Left kidney (tissue), 2 donors: ENCODE data around the gene RING1. TPM values are rescaled to one million over a fixed set of nuclear protein-coding genes. Genes with fewer than 3 reads are reported as not detected.

Experiments
- DNase-seq: peaks from one replicate; pipeline ENCODE4 v3.0.0-alpha.2; 2013
- polyA plus RNA-seq: library from polyadenylated mRNA; unstranded; fragments of 120-200 nt; gene quantifications from one replicate; pipeline ENCODE4 v1.2.1, GENCODE V29; 2013; ENCODE audit not compliant: insufficient read length

RING1 gene
- polyA plus RNA-seq, 1 donor, result 53.4 TPM

DNA sequence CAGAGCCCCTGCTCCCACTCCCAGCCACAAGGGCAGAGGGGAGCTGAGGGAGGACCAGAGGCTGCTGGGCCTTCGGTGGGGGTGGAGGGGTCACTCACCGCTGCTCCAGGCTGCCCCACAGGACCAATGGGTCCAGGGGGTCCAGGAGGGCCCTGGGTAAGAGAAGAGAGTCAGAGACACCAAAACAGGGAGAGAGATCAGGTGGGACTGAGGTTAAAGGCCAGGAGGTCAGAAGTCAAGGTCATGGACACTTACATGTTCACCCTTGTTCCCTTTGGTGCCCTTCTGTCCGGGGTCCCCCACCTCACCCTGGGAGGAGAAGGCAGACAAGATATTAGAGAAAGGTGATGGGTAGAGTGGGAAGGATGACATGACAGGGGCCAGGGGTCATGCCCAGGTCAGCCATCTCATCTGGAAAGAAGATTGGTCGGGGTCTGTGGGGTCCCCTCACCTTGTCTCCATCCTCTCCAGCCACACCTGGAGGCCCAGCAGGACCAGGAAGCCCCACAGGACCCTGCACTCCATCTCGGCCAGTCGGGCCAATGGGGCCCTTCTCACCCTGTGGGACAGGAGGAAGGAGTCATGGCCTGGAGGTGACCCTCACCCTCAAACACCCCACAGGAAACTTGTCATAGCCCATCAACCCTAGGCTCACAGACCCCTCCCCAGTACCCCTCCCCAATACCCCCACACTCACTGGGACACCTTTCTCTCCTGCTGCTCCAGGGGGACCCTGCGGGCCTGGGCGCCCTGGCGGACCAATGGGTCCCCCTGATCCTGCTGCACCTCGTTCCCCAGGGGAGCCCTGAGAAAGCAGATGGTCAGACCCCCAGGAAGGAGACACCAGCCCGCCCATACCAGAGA lies 37.1 kb upstream of the RING1 start:
- DNase-seq, result no peak

GRCh38 chr6:33171880-33172687 lies 36.2 kb upstream of the RING1 start:
- no peak for DNase-seq

GRCh38 chr6:33172688-33173534 lies 35.4 kb upstream of the RING1 start:
- DNase-seq, result no peak

- DNase-seq, result no peak
Measured at GRCh38 chr6:33173535-33174180, 34.6 kb upstream of the RING1 start.

- DNase-seq, result no peak
Measured at GRCh38 chr6:33174784-33175183, 33.5 kb upstream of the RING1 start.

GRCh38 chr6:33175436-33176069 lies 32.7 kb upstream of the RING1 start:
- DNase-seq, result no peak

- DNase-seq, result no peak
Measured at GRCh38 chr6:33176906-33177305, 31.4 kb upstream of the RING1 start.

DNA sequence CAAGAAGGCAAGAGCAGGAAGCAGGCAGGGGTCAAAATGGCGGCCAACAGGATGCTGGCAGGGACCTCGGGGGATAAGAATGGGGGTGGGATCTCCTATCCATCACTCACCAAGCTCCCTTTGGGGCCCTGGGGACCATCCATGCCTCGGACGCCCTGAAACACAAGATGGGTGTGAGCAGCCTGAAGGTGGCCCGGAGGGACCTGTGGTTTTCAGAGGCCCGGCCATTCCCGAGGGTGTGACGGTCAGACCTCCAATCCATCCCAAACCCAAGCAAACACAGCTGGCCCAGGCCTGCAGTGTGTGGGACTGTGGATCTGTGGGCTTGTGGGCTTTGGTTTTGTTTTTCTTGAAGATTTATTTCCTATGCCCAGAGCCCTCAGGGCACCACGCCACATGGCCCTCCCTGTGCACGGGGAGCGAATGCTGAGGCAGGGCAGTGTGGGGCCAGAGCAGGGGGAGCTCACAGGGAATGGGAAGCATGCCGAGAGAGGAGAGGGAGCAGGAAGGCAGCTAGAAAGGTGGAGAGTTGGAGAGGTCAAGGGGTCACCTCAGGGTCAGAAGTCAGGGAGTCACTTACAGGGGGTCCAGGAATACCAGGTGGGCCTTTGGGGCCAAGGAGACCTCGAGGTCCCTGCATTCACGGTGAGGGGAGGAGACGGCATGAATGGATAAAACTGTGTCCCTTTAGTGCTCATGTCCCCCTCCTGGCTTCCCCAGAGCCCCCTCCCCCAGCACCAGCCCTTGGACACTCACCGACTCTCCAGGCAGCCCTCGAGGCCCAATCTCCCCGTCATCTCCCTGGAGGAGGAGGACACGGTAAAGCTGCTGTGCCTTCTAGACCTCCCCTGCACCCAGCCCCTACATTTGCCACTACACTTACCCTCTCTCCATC lies 30.5 kb upstream of the RING1 start:
- no peak for DNase-seq

GRCh38 chr6:33178755-33179475 lies 29.4 kb upstream of the RING1 start:
- no peak for DNase-seq

- DNase-seq, result no peak
Measured at GRCh38 chr6:33181141-33181540, 27.2 kb upstream of the RING1 start.

GRCh38 chr6:33183071-33183683 lies 25.1 kb upstream of the RING1 start:
- DNase-seq, result no peak

- no peak for DNase-seq
Measured at GRCh38 chr6:33185190-33185589, 23.1 kb upstream of the RING1 start.

DNA sequence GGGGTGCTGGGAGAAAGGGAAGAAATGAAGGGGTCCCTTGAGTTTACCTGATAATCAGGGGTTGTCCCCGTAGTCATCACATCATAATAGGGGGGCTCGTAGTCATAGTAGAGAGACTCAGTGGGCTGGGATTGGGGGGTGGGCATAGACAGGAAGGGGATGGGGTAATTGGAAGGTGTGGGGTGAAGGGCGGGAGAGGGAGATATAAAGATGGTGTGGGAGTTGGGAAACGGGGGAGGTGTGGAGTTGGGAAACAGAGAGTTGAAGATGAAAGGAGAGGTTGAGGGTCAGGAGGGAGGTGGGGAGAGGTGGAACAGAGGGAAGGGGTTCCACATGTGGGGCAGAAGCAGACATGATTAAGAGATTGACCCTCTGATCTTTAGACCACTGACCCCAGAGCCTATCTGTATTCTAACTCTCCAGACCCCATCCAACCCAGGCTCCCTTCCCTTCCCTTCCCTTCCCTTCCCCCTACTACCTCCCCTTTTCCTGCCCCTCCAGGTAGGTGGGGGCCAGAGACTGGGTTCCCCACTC lies 22.6 kb upstream of the RING1 start:
- DNase-seq, result no peak

DNA sequence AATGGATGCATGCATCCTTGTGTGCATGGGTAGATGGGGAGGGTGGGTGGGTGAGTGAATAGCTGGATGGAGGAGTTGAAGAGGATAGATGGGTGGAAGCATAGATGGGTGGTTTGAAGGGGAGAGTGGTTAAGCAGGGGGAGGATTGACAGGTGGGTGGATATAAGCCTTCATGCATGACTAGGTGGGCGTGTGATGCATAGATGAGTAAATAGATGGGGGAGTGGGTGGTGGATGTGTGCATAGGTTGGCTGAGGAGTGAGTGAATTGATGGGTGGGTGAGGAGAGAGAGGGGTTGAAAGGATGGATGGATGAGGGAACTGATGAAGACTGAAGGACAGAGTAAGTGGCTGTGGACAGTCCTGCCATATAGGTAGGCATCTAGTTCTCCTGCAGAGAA lies 20.5 kb upstream of the RING1 start:
- no peak for DNase-seq

GRCh38 chr6:33189164-33189563 lies 19.1 kb upstream of the RING1 start:
- DNase-seq, result no peak

GRCh38 chr6:33189625-33190448 lies 18.5 kb upstream of the RING1 start:
- no peak for DNase-seq

GRCh38 chr6:33190504-33191107 lies 17.7 kb upstream of the RING1 start:
- DNase-seq, result no peak
